OCI-LY1 (cell line): Measurements from ENCODE around the gene FIBIN.

Experiments
- H2AFZ ChIP-seq: fragments of 200-600 bp; sonication (generic), shearing (Covaris generic); 2 replicates; pipeline ENCODE4 v1.6.0; 2014; ENCODE audit warnings: antibody characterized with exemption, mild to moderate bottlenecking, low read length
- H3F3A ChIP-seq: fragments of 200-600 bp; sonication (generic), shearing (Covaris generic); 2 replicates; pipeline ENCODE4 v1.6.0; 2014; ENCODE audit warnings: mild to moderate bottlenecking, antibody characterized with exemption, low read length, moderate library complexity; ENCODE audit not compliant: insufficient read depth
- H3K27ac ChIP-seq: fragments of 200-600 bp; sonication (generic); 2 replicates; pipeline ENCODE4 v1.5.1; 2014; ENCODE audit warnings: low read length, mixed run types, mild to moderate bottlenecking, low read depth; ENCODE audit not compliant: poor library complexity, severe bottlenecking
- H3K27me3 ChIP-seq: fragments of 200-600 bp; sonication (generic); 2 replicates; pipeline ENCODE4 v1.6.0; 2014; ENCODE audit warnings: antibody characterized with exemption, mild to moderate bottlenecking, low read length, moderate library complexity; ENCODE audit not compliant: insufficient read depth
- H3K36me3 ChIP-seq: fragments of 200-600 bp; sonication (generic); 2 replicates; pipeline ENCODE4 v1.6.1; 2014; ENCODE audit warnings: mild to moderate bottlenecking, antibody characterized with exemption, low read length, moderate library complexity, mixed read lengths; ENCODE audit not compliant: insufficient read depth
- H3K4me1 ChIP-seq: fragments of 200-600 bp; sonication (generic); 2 replicates; pipeline ENCODE4 v1.5.1; 2014; ENCODE audit warnings: mild to moderate bottlenecking, low read length, moderate library complexity; ENCODE audit not compliant: insufficient read depth, severe bottlenecking
- H3K4me2 ChIP-seq: fragments of 200-600 bp; sonication (generic), shearing (Covaris generic); 2 replicates; pipeline ENCODE4 v1.6.1; 2014; ENCODE audit warnings: low read length
- H3K4me3 ChIP-seq: fragments of 200-600 bp; sonication (generic); 2 replicates; pipeline ENCODE4 v1.5.1; 2014; ENCODE audit warnings: low read length, low read depth, mild to moderate bottlenecking, mixed read lengths; ENCODE audit not compliant: poor library complexity, severe bottlenecking
- H3K79me2 ChIP-seq: fragments of 200-600 bp; shearing (Covaris generic); 2 replicates; pipeline ENCODE4 v1.6.1; 2016; ENCODE audit warnings: mixed run types, low read length, mixed read lengths; ENCODE audit not compliant: insufficient read depth
- H3K9ac ChIP-seq: fragments of 200-600 bp; sonication (generic), shearing (Covaris generic); 2 replicates; pipeline ENCODE4 v1.6.1; 2014; ENCODE audit warnings: mild to moderate bottlenecking, low read length, mixed read lengths
- H3K9me2 ChIP-seq: fragments of 200-600 bp; sonication (generic), shearing (Covaris generic); 2 replicates; pipeline ENCODE4 v1.6.1; 2014; ENCODE audit warnings: low read depth, mild to moderate bottlenecking, low read length, mixed read lengths
- H3K9me3 ChIP-seq: fragments of 200-600 bp; shearing (Covaris generic); 2 replicates; pipeline ENCODE4 v1.6.1; 2014; ENCODE audit warnings: low read length, mixed read lengths
- H4K20me1 ChIP-seq: fragments of 200-600 bp; sonication (generic), shearing (Covaris generic); 2 replicates; pipeline ENCODE4 v1.6.0; 2016; ENCODE audit warnings: mild to moderate bottlenecking, low read length; ENCODE audit not compliant: insufficient read depth
- EZH2 ChIP-seq: fragments of 200-600 bp; sonication (generic), shearing (Covaris generic); IDR thresholded peaks from 2 replicates; pipeline ENCODE4 v1.8.0; 2017; ENCODE audit warnings: borderline replicate concordance, mixed run types, mild to moderate bottlenecking, antibody characterized with exemption, low read length, moderate library complexity, mixed read lengths
- TF ChIP-seq, protein P1 (sequence below): fragments of 200-600 bp; sonication (generic), shearing (Covaris generic); IDR thresholded peaks from 2 replicates; pipeline ENCODE4 v1.5.1; 2017; ENCODE audit warnings: mild to moderate bottlenecking, antibody characterized with exemption, low read length, moderate library complexity, mixed read lengths

The FIBIN gene

DNA sequence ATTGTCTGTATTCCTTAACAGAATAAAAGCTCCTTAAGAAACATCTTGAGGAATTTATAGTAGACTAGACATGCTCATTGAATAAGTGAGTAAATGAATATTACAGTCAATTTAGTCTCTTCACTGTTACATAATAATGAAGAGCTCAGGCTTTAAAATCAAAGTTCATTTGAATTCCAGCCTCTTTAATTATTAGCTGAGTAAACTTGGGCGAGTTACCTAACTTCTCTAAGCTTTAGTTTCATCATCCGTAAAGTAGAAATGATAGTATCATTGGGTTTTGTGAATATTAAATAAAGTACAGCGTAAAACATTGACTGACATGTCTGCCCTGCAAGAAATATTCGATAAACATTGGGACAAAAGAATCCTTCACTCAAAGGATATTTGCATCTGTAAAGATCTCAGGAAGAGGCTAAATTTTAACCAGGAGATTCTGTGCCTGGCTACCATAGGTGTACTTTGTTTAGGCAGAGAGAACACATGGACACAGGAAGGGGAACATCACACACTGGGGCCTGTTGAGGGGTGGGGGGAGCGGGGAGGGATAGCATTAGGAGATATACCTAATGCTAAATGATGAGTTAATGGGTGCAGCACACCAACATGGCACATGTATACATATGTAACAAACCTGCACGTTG, 31.5 kb downstream of the FIBIN start:
- Histone ChIP-seq H3F3A (no peaks in the 10 kb centered on the region), H3K27ac (no peak overlapping the region), H3K79me2 (no peaks in the 10 kb centered on the region), H3K9ac (no peak overlapping the region), H3K4me3 (no peak overlapping the region), H4K20me1 (no peaks in the 10 kb centered on the region), H3K4me2 (no peak overlapping the region), H3K4me1 (peaks cover 64% of the 10 kb centered on the region), H3K36me3 (no peaks in the 10 kb centered on the region), H3K27me3 (no peaks in the 10 kb centered on the region), H3K9me3 (no peaks in the 10 kb centered on the region), H3K9me2 (no peaks in the 10 kb centered on the region), H2AFZ (no peak overlapping the region)
- TF ChIP-seq, protein P1, sequence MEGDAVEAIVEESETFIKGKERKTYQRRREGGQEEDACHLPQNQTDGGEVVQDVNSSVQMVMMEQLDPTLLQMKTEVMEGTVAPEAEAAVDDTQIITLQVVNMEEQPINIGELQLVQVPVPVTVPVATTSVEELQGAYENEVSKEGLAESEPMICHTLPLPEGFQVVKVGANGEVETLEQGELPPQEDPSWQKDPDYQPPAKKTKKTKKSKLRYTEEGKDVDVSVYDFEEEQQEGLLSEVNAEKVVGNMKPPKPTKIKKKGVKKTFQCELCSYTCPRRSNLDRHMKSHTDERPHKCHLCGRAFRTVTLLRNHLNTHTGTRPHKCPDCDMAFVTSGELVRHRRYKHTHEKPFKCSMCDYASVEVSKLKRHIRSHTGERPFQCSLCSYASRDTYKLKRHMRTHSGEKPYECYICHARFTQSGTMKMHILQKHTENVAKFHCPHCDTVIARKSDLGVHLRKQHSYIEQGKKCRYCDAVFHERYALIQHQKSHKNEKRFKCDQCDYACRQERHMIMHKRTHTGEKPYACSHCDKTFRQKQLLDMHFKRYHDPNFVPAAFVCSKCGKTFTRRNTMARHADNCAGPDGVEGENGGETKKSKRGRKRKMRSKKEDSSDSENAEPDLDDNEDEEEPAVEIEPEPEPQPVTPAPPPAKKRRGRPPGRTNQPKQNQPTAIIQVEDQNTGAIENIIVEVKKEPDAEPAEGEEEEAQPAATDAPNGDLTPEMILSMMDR = no peak
- no peak for TF ChIP-seq EZH2

DNA sequence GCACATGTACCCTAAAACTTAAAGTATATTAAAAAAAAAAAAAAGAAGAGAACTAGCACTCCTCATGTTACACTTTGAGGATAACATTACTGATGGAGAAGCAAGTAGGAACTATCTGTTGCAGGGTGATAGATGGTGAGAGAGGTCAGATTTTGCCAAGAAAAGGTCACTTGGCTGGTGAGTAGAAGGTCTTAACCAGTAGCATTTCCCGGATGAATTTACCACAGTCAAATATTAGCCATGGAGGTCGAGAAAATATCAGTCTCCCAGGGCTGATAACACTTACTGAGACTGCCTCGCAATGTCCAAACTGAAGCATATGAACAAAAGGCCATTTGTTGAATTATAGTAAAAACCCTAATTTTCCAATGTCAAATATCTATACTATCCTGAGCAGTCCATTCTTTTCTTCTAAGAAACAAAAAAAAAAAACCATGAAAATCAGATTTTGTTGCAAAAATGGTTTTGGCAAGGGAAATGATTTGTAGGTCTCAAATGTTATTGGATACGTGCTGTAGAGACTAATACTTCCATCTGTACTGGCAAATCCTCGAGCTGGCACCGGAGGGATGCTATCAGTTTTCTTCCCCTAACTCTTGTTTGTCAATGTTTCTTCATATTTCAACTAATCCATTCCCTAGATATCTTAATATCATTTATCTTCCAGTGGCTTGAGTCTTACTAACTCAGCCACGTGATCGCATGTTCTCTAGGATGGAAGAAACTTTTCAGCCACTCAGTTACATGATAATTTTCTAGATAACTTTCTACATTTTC, 32.2 kb downstream of the FIBIN start:
- H2AFZ ChIP-seq = no peak overlapping the region
- H3K9me2 ChIP-seq = no peaks in the 10 kb centered on the region
- no peak overlapping the region for H3K4me2 ChIP-seq

DNA sequence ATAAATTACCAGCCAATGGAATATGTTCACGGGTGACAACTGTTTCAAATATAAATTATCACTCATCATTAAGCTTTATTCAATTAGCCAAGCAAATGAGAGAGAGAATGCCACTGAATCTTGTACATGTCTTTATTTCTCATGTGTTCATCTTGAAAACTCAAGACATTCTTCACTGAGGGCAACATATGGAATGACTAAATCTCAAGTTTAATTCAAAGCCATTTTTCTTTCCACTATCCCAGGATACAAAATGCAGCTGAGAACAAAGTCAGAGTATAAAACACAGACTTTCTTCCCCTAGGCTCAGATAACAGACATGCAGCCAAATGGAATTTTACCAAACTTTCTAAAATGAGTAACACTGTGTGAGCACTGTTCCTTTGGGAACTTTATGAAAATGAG, 34.7 kb downstream of the FIBIN start:
- Histone ChIP-seq H2AFZ (no peak overlapping the region), H3K36me3 (no peaks in the 10 kb centered on the region), H3K4me1 (peaks cover 52% of the 10 kb centered on the region), H3K27ac (no peak overlapping the region), H3K27me3 (no peaks in the 10 kb centered on the region), H3K4me3 (no peak overlapping the region), H3K9me2 (no peaks in the 10 kb centered on the region), H3F3A (no peaks in the 10 kb centered on the region), H3K79me2 (no peaks in the 10 kb centered on the region), H4K20me1 (no peaks in the 10 kb centered on the region), H3K4me2 (no peak overlapping the region), H3K9ac (no peak overlapping the region), H3K9me3 (no peaks in the 10 kb centered on the region)
- TF ChIP-seq, protein P1 = no peak
- no peak for TF ChIP-seq EZH2

More for the DNA sequence above, 32.2 kb downstream of the FIBIN start:
- H4K20me1 ChIP-seq = no peaks in the 10 kb centered on the region
- TF ChIP-seq, protein P1 = no peak
- TF ChIP-seq EZH2 = no peak
- H3K79me2 ChIP-seq = no peaks in the 10 kb centered on the region
- no peak overlapping the region for H3K27ac ChIP-seq
- H3K9me3 ChIP-seq = no peaks in the 10 kb centered on the region
- H3K4me1 ChIP-seq = peaks cover 64% of the 10 kb centered on the region
- no peaks in the 10 kb centered on the region for H3K27me3 ChIP-seq
- no peak overlapping the region for H3K4me3 ChIP-seq
- no peak overlapping the region for H3K9ac ChIP-seq
- H3K36me3 ChIP-seq = no peaks in the 10 kb centered on the region
- H3F3A ChIP-seq = no peaks in the 10 kb centered on the region
